PC-3 (cell line): Measurements from ENCODE around the gene LEKR1. TPM values are rescaled to one million over a fixed set of nuclear protein-coding genes. Genes with fewer than 3 reads are reported as not detected.

Experiments
- ATAC-seq: fragments of 200-7000 bp; cut with Tn5 transposase; 2 replicates; pipeline ENCODE4 v1.9.1; 2020; ENCODE audit warnings: mild to moderate bottlenecking, moderate library complexity
- BruUV-seq: library from RNA; stranded (reverse); fragments of 400-500 nt; replicated peaks from 2 replicates; lab custom pipeline; 2021; lab: Mats Ljungman, UMichigan
- CTCF ChIA-PET: fragments of 300-600 bp; sonication (Branson Sonifier 250); formaldehyde crosslinking; loops from one replicate; lab custom pipeline; 2022; ENCODE audit warnings: antibody characterized with exemption; lab: Charles Lee
- POLR2A ChIA-PET: fragments of 300-600 bp; sonication (Branson Sonifier 250); formaldehyde crosslinking; loops from one replicate; lab custom pipeline; 2022; ENCODE audit warnings: antibody characterized with exemption; ENCODE audit not compliant: unreplicated experiment; lab: Charles Lee
- DNase-seq: peaks from one replicate; pipeline ENCODE4 v3.0.0-alpha.2; 2015
- H2AFZ ChIP-seq: fragments of 300-600 bp; sonication (generic); 2 replicates; pipeline ENCODE4 v1.6.0; 2016; ENCODE audit warnings: antibody characterized with exemption, low read length
- H3F3A ChIP-seq: fragments of 300-600 bp; sonication (generic); one replicate; pipeline ENCODE4 v1.6.0; 2017; ENCODE audit warnings: antibody characterized with exemption, low read length, control low read depth, mild to moderate bottlenecking; ENCODE audit not compliant: unreplicated experiment
- H3K27ac ChIP-seq: fragments of 300-600 bp; sonication (generic); 2 replicates; pipeline ENCODE4 v1.5.1; 2016; ENCODE audit warnings: mild to moderate bottlenecking, low read length
- H3K27me3 ChIP-seq: fragments of 300-600 bp; sonication (generic); 2 replicates; pipeline ENCODE4 v1.6.1; 2016; ENCODE audit warnings: low read length, mixed read lengths
- H3K36me3 ChIP-seq: fragments of 300-600 bp; sonication (generic); 2 replicates; pipeline ENCODE4 v1.6.1; 2016; ENCODE audit warnings: low read depth, mixed run types, low read length, mixed read lengths
- H3K4me1 ChIP-seq: fragments of 300-600 bp; sonication (generic); 2 replicates; pipeline ENCODE4 v1.5.1; 2016; ENCODE audit warnings: low read length; ENCODE audit not compliant: insufficient read depth
- H3K4me2 ChIP-seq: fragments of 300-600 bp; sonication (generic); 2 replicates; pipeline ENCODE4 v1.6.0; 2016; ENCODE audit warnings: low read length
- H3K4me3 ChIP-seq: fragments of 300-600 bp; sonication (generic); 2 replicates; pipeline ENCODE4 v1.5.1; 2016; ENCODE audit warnings: mild to moderate bottlenecking, low read length, mixed read lengths
- H3K79me2 ChIP-seq: fragments of 300-600 bp; sonication (generic); 2 replicates; pipeline ENCODE4 v1.6.1; 2017; ENCODE audit warnings: low read length, mixed read lengths
- H3K9ac ChIP-seq: fragments of 300-600 bp; sonication (generic); 2 replicates; pipeline ENCODE4 v1.6.0; 2016; ENCODE audit warnings: mild to moderate bottlenecking, low read length
- H3K9me2 ChIP-seq: fragments of 300-600 bp; sonication (generic); replicated peaks from 2 replicates; pipeline ENCODE4 v1.6.1; 2016; ENCODE audit warnings: mixed run types, low read length, mixed read lengths
- H3K9me3 ChIP-seq: fragments of 300-600 bp; sonication (generic); 2 replicates; pipeline ENCODE4 v1.6.1; 2016; ENCODE audit warnings: low read length, mixed read lengths
- H4K20me1 ChIP-seq: fragments of 300-600 bp; sonication (generic); 2 replicates; pipeline ENCODE4 v1.6.1; 2016; ENCODE audit warnings: low read length, mixed read lengths
- CTCF ChIP-seq: fragments of 300-600 bp; sonication (generic); conservative IDR thresholded peaks from 2 replicates; pipeline ENCODE4 v1.5.1; 2017; ENCODE audit warnings: antibody characterized with exemption, low read depth, mild to moderate bottlenecking, low read length
- EZH2 ChIP-seq: fragments of 300-600 bp; sonication (generic); IDR thresholded peaks from one replicate; pipeline ENCODE4 v1.6.1; 2017; ENCODE audit warnings: antibody characterized with exemption, mild to moderate bottlenecking, low read length; ENCODE audit not compliant: unreplicated experiment
- EZH2phosphoT487 ChIP-seq: fragments of 300-600 bp; sonication (generic); IDR thresholded peaks from 2 replicates; pipeline ENCODE4 v1.6.1; 2018; ENCODE audit warnings: mild to moderate bottlenecking, antibody characterized with exemption, low read length, borderline replicate concordance
- intact Hi-C: fragments of 100-400 bp; cut with micrococcal nuclease; formaldehyde crosslinking; loops from 2 replicates; pipeline ENCODE4 v1.9.0; 2023
- total RNA-seq: library from RNA; depleted of rRNA; stranded (reverse); fragments of >200 nt; gene quantifications from 2 replicates; pipeline ENCODE4 v1.2.3, GENCODE V29; 2014

LEKR1 gene
- total RNA-seq, 1 experiment from 2014 or later, result 0.15 TPM

- TF ChIP-seq EZH2, result no peak
- TF ChIP-seq CTCF, result no peak
- no peak for TF ChIP-seq EZH2phosphoT487
- ATAC-seq, result peak; percentile 90
- intact Hi-C loops, result no loop called here
These were observed 92.6 kb downstream of the LEKR1 start for GRCh38 chr3:156918746-156919145.

GRCh38 chr3:156919818-156920217, 93.7 kb downstream of the LEKR1 start:
- Histone ChIP-seq H3K4me1 (peaks cover 37% of the 10 kb centered on the region), H3K27ac (peak overlapping the region; percentile 72), H3F3A (no peaks in the 10 kb centered on the region), H3K9ac (peak overlapping the region; percentile 43), H4K20me1 (no peaks in the 10 kb centered on the region), H3K9me3 (no peaks in the 10 kb centered on the region), H3K9me2 (no peaks in the 10 kb centered on the region), H2AFZ (no peak overlapping the region), H3K4me2 (no peak overlapping the region; the same call in 1 of the 2 replicates), H3K4me3 (no peak overlapping the region), H3K79me2 (no peaks in the 10 kb centered on the region), H3K36me3 (no peaks in the 10 kb centered on the region), H3K27me3 (no peaks in the 10 kb centered on the region)
- ATAC-seq (no peak), DNase-seq (no peak)
- ChIA-PET POLR2A (no interaction called here), CTCF (no interaction called here)
- TSS peak; percentile 37 for BruUV-seq
- TF ChIP-seq EZH2phosphoT487 (no peak), CTCF (no peak), EZH2 (no peak)
- intact Hi-C loops, result loop anchor here (1.0 to 2.0 kb wide), 2 partner anchors 27 to 162 kb away; no protein-coding TSS in a partner anchor

More at GRCh38 chr3:156918746-156919145, 92.6 kb downstream of the LEKR1 start:
- no peaks in the 10 kb centered on the region for H3K27me3 ChIP-seq
- H3K4me1 ChIP-seq, result peaks cover 37% of the 10 kb centered on the region
- peak overlapping the region; percentile 13; the same call in 1 of the 2 replicates for H3K9ac ChIP-seq
- POLR2A ChIA-PET, result no interaction called here
- H3K4me3 ChIP-seq, result no peak overlapping the region
- no peak overlapping the region for H2AFZ ChIP-seq
- no TSS peak for BruUV-seq
- CTCF ChIA-PET, result no interaction called here
- DNase-seq, result peak; percentile 85
- no peaks in the 10 kb centered on the region for H3F3A ChIP-seq
- peak overlapping the region; percentile 72 for H3K27ac ChIP-seq
- peak overlapping the region; percentile 38 for H3K4me2 ChIP-seq
- no peaks in the 10 kb centered on the region for H3K9me3 ChIP-seq
- no peaks in the 10 kb centered on the region for H3K36me3 ChIP-seq
- H3K9me2 ChIP-seq, result no peaks in the 10 kb centered on the region
- H3K79me2 ChIP-seq, result no peaks in the 10 kb centered on the region
- H4K20me1 ChIP-seq, result no peaks in the 10 kb centered on the region

- H2AFZ ChIP-seq, result no peak overlapping the region
- peak overlapping the region; percentile 72 for H3K27ac ChIP-seq
- H3K4me3 ChIP-seq, result no peak overlapping the region; the same call in 1 of the 2 replicates
- no TSS peak for BruUV-seq
- ChIA-PET POLR2A (interaction anchor here (0.7 kb wide), 1 partner anchor 219 kb away, joined by 3 read pairs; no protein-coding TSS in a partner anchor), CTCF (no interaction called here)
- H3K4me2 ChIP-seq, result peak overlapping the region; percentile 64
- H4K20me1 ChIP-seq, result no peaks in the 10 kb centered on the region
- peak overlapping the region; percentile 43 for H3K9ac ChIP-seq
- no peaks in the 10 kb centered on the region for H3K9me2 ChIP-seq
- no peaks in the 10 kb centered on the region for H3K36me3 ChIP-seq
- no peaks in the 10 kb centered on the region for H3F3A ChIP-seq
- TF ChIP-seq EZH2, result no peak
- no peak for TF ChIP-seq EZH2phosphoT487
- TF ChIP-seq CTCF, result no peak
- H3K79me2 ChIP-seq, result no peaks in the 10 kb centered on the region
- intact Hi-C loops, result loop anchor here (1.0 to 2.0 kb wide), 2 partner anchors 28 to 162 kb away; no protein-coding TSS in a partner anchor
- H3K4me1 ChIP-seq, result peaks cover 37% of the 10 kb centered on the region
- H3K27me3 ChIP-seq, result no peaks in the 10 kb centered on the region
- H3K9me3 ChIP-seq, result no peaks in the 10 kb centered on the region
- ATAC-seq (peak; percentile 60), DNase-seq (peak; percentile 58)
These were observed 94.2 kb downstream of the LEKR1 start for GRCh38 chr3:156920399-156920798.
